ENCODE data around the gene SAFB. TPM values are rescaled to one million over a fixed set of nuclear protein-coding genes. Genes with fewer than 3 reads are reported as not detected.

The SAFB gene
- 103 and 127 TPM in 2 replicates for total RNA-seq (ENCODE audit: low replicate concordance)
- long read RNA-seq, transcript SAFB-201 (21 exons, 3,042 nt), result minor isoform, 13 of 143 reads
- long read RNA-seq, transcript SAFB-205 (21 exons, 2,842 nt), result minor isoform, 33 of 143 reads
- long read RNA-seq, transcript SAFB-211 (21 exons, 3,014 nt), result major isoform, 44 of 143 reads
- long read RNA-seq, partial matches to known transcripts, result 28 of 143 reads
- long read RNA-seq, other reads (novel, unspliced or antisense), result 25 of 143 reads

DNA sequence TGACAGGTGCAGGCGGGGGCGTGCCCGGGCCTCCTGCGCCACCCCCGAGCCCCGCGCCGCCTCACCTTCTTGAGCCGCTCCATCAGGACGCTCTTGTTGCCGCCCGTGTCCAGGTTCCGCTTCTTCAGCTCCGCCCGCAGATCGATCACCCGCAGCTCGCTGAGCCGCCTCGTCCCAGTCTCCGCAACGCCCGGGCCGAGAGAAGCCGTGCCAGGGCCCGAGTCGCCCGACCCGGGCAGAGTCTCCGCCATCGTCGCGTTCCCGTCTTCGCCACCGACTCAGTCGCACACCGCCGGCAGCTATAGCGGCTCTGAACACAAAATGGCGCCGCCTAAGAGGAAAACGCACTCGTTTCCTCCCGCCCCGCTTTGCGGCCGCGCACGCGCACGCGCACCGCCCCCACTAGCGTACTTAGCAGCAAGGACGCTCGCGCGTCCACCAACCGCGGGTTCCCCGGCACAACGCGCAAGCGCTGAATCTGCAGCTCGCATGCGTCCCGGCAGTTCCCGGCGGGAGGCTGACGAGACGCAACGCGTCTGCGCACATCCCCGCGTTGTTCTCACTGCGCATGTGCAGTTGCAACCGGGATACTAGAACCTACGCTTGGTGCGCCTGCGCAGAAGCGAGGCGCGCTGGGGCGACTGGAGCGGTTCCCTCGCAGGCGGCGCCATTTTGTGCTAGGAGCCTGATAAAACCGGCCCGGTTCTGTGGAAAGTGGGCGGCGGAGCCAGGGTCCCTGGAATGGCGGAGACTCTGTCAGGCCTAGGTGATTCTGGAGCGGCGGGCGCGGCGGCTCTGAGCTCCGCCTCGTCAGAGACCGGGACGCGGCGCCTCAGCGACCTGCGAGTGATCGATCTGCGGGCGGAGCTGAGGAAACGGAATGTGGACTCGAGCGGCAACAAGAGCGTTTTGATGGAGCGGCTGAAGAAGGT is at the start of gene SAFB, which contains the start of gene SAFB2:
Gene SAFB (plus strand): TSS at position 619 of the 932 bp plus-strand sequence. CDS start 123 bp downstream, at position 742.
Gene SAFB2 (minus strand): TSS at position 312 of the 932 bp plus-strand sequence. CDS start 61 bp downstream, at position 251.
- Mint-ChIP-seq H3K36me3 (peaks cover 32% of the 10 kb centered on the region), H3K4me3 (peak within 1 kb of the TSS; percentile 100), H3K27ac (peak within 1 kb of the TSS; percentile 100), H3K4me1 (ENCODE audit: unreplicated experiment) (peaks cover 42% of the 10 kb centered on the region), H3K27me3 (no peaks in the 10 kb centered on the region), H3K9me3 (no peaks in the 10 kb centered on the region)
- DNase-seq (ENCODE audit: extremely low spot score, unreplicated experiment), result peak; percentile 100
- TF ChIP-seq, protein P1, sequence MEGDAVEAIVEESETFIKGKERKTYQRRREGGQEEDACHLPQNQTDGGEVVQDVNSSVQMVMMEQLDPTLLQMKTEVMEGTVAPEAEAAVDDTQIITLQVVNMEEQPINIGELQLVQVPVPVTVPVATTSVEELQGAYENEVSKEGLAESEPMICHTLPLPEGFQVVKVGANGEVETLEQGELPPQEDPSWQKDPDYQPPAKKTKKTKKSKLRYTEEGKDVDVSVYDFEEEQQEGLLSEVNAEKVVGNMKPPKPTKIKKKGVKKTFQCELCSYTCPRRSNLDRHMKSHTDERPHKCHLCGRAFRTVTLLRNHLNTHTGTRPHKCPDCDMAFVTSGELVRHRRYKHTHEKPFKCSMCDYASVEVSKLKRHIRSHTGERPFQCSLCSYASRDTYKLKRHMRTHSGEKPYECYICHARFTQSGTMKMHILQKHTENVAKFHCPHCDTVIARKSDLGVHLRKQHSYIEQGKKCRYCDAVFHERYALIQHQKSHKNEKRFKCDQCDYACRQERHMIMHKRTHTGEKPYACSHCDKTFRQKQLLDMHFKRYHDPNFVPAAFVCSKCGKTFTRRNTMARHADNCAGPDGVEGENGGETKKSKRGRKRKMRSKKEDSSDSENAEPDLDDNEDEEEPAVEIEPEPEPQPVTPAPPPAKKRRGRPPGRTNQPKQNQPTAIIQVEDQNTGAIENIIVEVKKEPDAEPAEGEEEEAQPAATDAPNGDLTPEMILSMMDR (conservative IDR thresholded peaks at IDR 0.05), result no peak

DNA sequence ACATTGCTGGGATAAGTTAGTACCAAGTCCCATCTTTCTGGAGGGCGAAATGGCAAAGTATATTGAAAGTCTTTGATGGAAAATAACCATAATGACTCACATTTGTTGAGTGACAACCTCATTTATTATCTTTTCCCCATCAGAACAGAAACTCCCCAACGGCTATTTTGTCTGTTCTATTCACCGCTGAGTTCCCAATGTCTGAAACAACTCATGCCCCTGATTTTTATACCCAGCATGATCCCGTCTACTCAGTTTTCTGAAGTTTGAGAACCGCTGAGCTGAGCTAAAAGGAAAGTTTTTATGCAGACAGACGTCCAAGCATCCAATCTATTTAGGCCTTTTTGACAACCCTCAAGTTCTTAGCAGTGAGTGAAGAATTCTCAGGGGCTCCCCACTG is 47.3 kb upstream of the SAFB start:
- Mint-ChIP-seq H3K4me3 (no peak overlapping the region), H3K27ac (peak overlapping the region; percentile 63), H3K9me3 (no peaks in the 10 kb centered on the region), H3K27me3 (no peaks in the 10 kb centered on the region), H3K4me1 (ENCODE audit: unreplicated experiment) (peaks cover 23% of the 10 kb centered on the region), H3K36me3 (peaks cover 3% of the 10 kb centered on the region)
- TF ChIP-seq, protein P1 (conservative IDR thresholded peaks at IDR 0.05), result no peak
- DNase-seq (ENCODE audit: extremely low spot score, unreplicated experiment), result no peak

DNA sequence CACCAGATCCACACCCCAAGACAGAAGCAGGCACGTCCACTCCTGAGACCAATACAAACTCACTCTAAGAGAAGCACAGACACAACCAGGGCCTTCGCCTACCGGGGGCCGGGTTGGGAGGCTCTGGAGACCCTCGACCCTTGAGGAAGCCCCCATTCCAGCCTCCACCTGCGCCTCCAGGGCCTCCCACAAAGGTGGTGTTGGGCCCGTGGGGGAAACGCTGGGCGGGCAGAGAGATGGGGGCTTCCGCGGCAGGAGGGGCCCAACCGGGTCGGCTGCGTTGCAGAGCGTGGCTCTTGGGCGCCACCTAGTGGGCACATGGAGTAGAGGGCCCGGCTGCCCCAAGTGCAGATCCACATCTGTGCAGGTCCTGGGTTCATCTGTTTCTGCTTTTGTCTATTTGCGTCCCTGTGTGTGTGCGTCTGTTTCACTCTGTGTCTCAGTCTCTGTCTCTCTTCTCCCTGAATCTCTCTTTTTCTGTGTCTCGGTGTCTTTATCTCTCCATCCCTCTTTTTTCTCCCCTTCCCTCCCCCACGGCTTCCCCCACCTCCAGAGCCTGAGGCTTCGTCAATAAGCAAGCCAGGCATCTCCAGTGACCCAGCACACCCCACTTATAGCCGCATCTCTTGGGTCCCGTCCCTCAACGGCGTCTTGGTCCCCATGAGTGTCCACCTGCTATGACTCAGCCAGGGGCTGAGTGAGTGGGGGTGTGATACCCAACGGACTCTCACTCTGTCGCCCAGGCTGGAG is 44.6 kb upstream of the SAFB start:
- TF ChIP-seq, protein P1 (conservative IDR thresholded peaks at IDR 0.05), result peak; percentile 100
- Mint-ChIP-seq H3K4me1 (ENCODE audit: unreplicated experiment) (peaks cover 16% of the 10 kb centered on the region), H3K27me3 (no peaks in the 10 kb centered on the region), H3K36me3 (peaks cover 3% of the 10 kb centered on the region), H3K4me3 (peak overlapping the region; percentile 87), H3K27ac (peak overlapping the region; percentile 92), H3K9me3 (no peaks in the 10 kb centered on the region)
- peak; percentile 86 for DNase-seq (ENCODE audit: extremely low spot score, unreplicated experiment)

DNA sequence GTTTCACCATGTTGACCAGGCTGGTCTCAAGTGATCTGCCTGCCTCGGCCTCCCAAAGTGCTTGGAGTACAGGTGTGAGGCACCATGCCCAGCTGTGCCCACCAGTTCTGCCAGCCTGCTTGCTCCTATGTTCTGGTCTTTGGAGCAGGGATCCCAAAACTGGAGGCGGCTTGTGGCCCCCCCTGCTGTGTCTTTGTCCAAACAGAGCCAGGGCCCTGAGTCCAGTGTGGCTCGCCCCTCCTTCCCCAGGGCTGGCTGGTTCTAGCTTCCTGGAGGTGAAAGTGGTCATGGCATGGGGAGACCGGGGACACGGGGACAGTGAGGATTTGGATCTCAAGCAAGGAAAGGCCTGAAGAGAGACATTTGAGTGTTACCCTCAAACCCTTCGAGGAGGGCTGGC is 43.6 kb upstream of the SAFB start:
- H3K4me3 Mint-ChIP-seq, result no peak overlapping the region
- peaks cover 3% of the 10 kb centered on the region for H3K36me3 Mint-ChIP-seq
- TF ChIP-seq, protein P1 (conservative IDR thresholded peaks at IDR 0.05), result no peak
- peaks cover 16% of the 10 kb centered on the region for H3K4me1 Mint-ChIP-seq (ENCODE audit: unreplicated experiment)
- no peak overlapping the region for H3K27ac Mint-ChIP-seq
- no peak for DNase-seq (ENCODE audit: extremely low spot score, unreplicated experiment)
- H3K27me3 Mint-ChIP-seq, result no peaks in the 10 kb centered on the region
- H3K9me3 Mint-ChIP-seq, result no peaks in the 10 kb centered on the region

DNA sequence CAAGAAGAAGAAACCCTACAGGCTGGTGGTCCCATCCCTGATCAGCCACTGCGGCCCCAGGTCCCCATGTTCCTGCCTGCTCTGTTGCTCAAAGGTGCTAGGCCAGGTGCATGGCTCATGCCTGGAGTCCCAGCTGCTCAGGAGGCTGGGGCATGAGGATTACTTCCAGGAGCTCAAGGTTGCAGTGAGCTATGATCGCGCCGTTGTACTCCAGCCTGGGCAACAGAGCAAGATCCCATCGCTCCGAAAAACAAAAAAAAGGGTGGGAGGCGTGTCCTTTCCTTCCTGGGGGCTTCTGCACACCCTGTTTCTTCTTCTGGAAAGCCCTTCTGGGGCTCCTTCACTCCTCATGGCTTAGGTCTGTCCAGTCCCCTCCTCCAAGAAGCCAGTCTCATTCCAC is 43.2 kb upstream of the SAFB start:
- Mint-ChIP-seq H3K27ac (peak overlapping the region; percentile 48), H3K36me3 (peaks cover 3% of the 10 kb centered on the region), H3K4me3 (no peak overlapping the region), H3K9me3 (no peaks in the 10 kb centered on the region), H3K27me3 (no peaks in the 10 kb centered on the region), H3K4me1 (ENCODE audit: unreplicated experiment) (peaks cover 16% of the 10 kb centered on the region)
- TF ChIP-seq, protein P1 (conservative IDR thresholded peaks at IDR 0.05), result no peak
- DNase-seq (ENCODE audit: extremely low spot score, unreplicated experiment), result no peak

Data from type B pancreatic cell (in vitro differentiated cells).